Measurements from ENCODE around the gene CPSF4L. TPM values are rescaled to one million over a fixed set of nuclear protein-coding genes. Genes with fewer than 3 reads are reported as not detected.
A peak's percentile ranks its signal among the peaks of the same experiment; 100 is the strongest.

CPSF4L gene
- total and polyA plus RNA-seq, 2 of the 13 experiments (the other 11 are each of a cell fraction or from before 2014, with no cell fraction given), result 0.73 to 1.6 TPM

DNA sequence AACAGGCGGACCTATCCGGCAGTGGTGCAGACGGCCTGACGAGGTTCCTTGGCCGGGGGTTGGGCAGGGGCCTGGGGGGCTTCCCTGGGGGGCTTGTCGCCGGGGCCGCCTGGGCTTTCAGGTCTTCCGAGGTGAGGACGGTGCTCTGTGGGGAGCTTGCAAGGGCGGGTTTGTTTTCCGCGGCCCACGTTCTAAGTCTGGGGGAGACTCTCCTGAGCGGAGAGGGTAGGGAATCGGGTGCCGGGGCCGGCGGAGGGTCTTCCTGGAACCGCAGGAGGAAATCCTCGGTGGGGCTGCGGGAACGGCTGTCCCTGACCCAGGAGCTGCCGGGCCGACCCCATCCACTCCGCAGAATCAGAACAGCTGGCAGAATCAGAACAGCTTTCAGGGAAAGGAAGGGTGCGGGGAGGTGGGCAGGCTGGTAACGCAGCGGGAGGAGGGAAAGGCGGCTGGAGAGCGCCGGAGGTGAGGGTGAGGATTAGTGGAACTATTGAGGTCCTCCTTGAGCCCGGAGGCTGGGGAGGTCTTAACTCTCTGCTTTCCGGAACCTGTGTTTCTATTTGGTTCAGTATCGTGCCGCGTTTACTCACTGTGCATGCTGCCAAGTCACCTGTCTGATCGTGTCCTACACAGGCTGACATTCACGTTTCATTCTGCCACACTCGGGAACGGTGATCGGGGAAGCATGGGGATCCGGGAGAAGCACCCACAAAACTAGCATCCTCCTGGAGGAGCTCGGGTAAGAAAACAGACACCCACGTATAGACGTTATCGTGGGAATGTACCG is 28.9 kb downstream of the CPSF4L start (continued):
- TF ChIP-seq ZNF407 (CRISPR knock-in tag; IDR thresholded peaks at IDR 0.05; ENCODE audit: not compliant biosample characterization), result no peak
- no peak for TF ChIP-seq ZNF672 (CRISPR knock-in tag; IDR thresholded peaks at IDR 0.05)
- TF ChIP-seq MAF1 (CRISPR knock-in tag; IDR thresholded peaks at IDR 0.05; ENCODE audit: borderline replicate concordance), result no peak
- TF ChIP-seq ZNF660 (CRISPR knock-in tag; IDR thresholded peaks at IDR 0.05; ENCODE audit: borderline replicate concordance, low read depth), result no peak
- TF ChIP-seq PAF1 (CRISPR knock-in tag; IDR thresholded peaks at IDR 0.05), result no peak
- no peak for TF ChIP-seq ZFP36L2 (CRISPR knock-in tag; IDR thresholded peaks at IDR 0.05)
- 0 out of 2 replicates have a peak, but pooled peaks have one; percentile 11 for TF ChIP-seq ZNF138 (CRISPR knock-in tag; IDR thresholded peaks at IDR 0.05; ENCODE audit: low read depth)
- no peak for TF ChIP-seq MATR3 (CRISPR knock-in tag; IDR thresholded peaks at IDR 0.05)
- peak; percentile 92 for TF ChIP-seq KDM5A (IDR thresholded peaks at IDR 0.05; ENCODE audit: borderline replicate concordance, low read length)
- no peak for TF ChIP-seq NAIF1 (CRISPR knock-in tag; IDR thresholded peaks at IDR 0.05; ENCODE audit: borderline replicate concordance)
- TF ChIP-seq, protein P1, sequence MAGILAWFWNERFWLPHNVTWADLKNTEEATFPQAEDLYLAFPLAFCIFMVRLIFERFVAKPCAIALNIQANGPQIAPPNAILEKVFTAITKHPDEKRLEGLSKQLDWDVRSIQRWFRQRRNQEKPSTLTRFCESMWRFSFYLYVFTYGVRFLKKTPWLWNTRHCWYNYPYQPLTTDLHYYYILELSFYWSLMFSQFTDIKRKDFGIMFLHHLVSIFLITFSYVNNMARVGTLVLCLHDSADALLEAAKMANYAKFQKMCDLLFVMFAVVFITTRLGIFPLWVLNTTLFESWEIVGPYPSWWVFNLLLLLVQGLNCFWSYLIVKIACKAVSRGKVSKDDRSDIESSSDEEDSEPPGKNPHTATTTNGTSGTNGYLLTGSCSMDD (CRISPR knock-in tag; IDR thresholded peaks at IDR 0.05), result no peak
- no peak; the same call in 1 of the 2 replicates for TF ChIP-seq ZNF563 (CRISPR knock-in tag; IDR thresholded peaks at IDR 0.05)
- TF ChIP-seq POGK (CRISPR knock-in tag; conservative IDR thresholded peaks at IDR 0.05), result no peak
- TF ChIP-seq ZNF749 (CRISPR knock-in tag; IDR thresholded peaks at IDR 0.05; ENCODE audit: borderline replicate concordance), result no peak; the same call in 1 of the 2 replicates
- TF ChIP-seq ZNF430 (CRISPR knock-in tag; IDR thresholded peaks at IDR 0.05), result no peak
- TF ChIP-seq ZNF367 (CRISPR knock-in tag; IDR thresholded peaks at IDR 0.05; ENCODE audit: borderline replicate concordance), result no peak
- TF ChIP-seq AHR (CRISPR knock-in tag; IDR thresholded peaks at IDR 0.05), result no peak; the same call in 1 of the 2 replicates

Data from HepG2 (cell line).